ENCODE measurements around the gene SAMD3. TPM values are rescaled to one million over a fixed set of nuclear protein-coding genes. Genes with fewer than 3 reads are reported as not detected.
"Not testable (repeated sequence)": the region's sequence is repeated elsewhere in the genome, so short reads cannot be mapped to it uniquely, and the experiment has no call there.

Gene SAMD3
- total RNA-seq: under 1 TPM in 1 of 4 donors, not detected in 3; 0.81 TPM
- 1 to 10 TPM; 1.2 to 3.7 (median 3.5) TPM for polyA plus RNA-seq

GRCh38 chr6:130222775-130223174 lies at the start of gene SAMD3:
SAMD3 (minus strand) TSS chr6:130222951; CDS start chr6:130215273, 7,678 bp downstream.
- 56 to 69% methylated on average over 2 of the region's 2 CpGs for WGBS, 2 donors
- Histone ChIP-seq H3K27ac (no peak within 1 kb of the TSS), H3K27me3 (no peaks in the 10 kb centered on the region), H3K4me3 (no peak within 1 kb of the TSS), H3K9me3 (no peaks in the 10 kb centered on the region), H3K4me1 (no peaks in the 10 kb centered on the region), H3K36me3 (no peaks in the 10 kb centered on the region)
- intact Hi-C loops (cut with DNase I): no loop called here
- DNase-seq: no peak
- TF ChIP-seq POLR2AphosphoS5 (IDR thresholded peaks at IDR 0.05): no peak
- TF ChIP-seq EP300 (IDR thresholded peaks at IDR 0.05): no peak
- no peak for TF ChIP-seq POLR2A (IDR thresholded peaks at IDR 0.05)
- no peak for TF ChIP-seq CTCF (IDR thresholded peaks at IDR 0.05)

- intact Hi-C loops (cut with DNase I): no loop called here
- TF ChIP-seq POLR2AphosphoS5 (IDR thresholded peaks at IDR 0.05): no peak
- no peak for TF ChIP-seq EP300 (IDR thresholded peaks at IDR 0.05)
- no peak for TF ChIP-seq CTCF (IDR thresholded peaks at IDR 0.05)
- TF ChIP-seq POLR2A (IDR thresholded peaks at IDR 0.05): no peak
- no peak for DNase-seq
- Histone ChIP-seq H3K4me3 (no peak overlapping the region), H3K36me3 (no peaks in the 10 kb centered on the region), H3K27me3 (no peaks in the 10 kb centered on the region), H3K9me3 (peaks cover 0 to 17% (median 11%) of the 10 kb centered on the region in 4 donors), H3K4me1 (no peaks in the 10 kb centered on the region), H3K27ac (no peak overlapping the region)
- 92 to 94% methylated on average over 3 of the region's 3 CpGs for WGBS, 2 donors
Observed at GRCh38 chr6:130269969-130270635, 47.4 kb upstream of the SAMD3 start.

GRCh38 chr6:130265553-130265952 lies 42.8 kb upstream of the SAMD3 start:
- H3K4me3 ChIP-seq; H3K36me3 ChIP-seq; H3K9me3 ChIP-seq; DNase-seq; intact Hi-C loops (cut with DNase I); H3K27me3 ChIP-seq; H3K27ac ChIP-seq; H3K4me1 ChIP-seq: not testable (repeated sequence)
- 64 to 82% methylated on average over 2 of the region's 2 CpGs for WGBS, 2 donors

- Histone ChIP-seq H3K9me3 (no peaks in the 10 kb centered on the region), H3K36me3 (no peaks in the 10 kb centered on the region), H3K4me1 (no peaks in the 10 kb centered on the region), H3K4me3 (no peak overlapping the region), H3K27me3 (no peaks in the 10 kb centered on the region), H3K27ac (no peak overlapping the region)
- intact Hi-C loops (cut with DNase I): no loop called here
- DNase-seq: no peak
- no peak for TF ChIP-seq CTCF (IDR thresholded peaks at IDR 0.05)
- no peak for TF ChIP-seq POLR2AphosphoS5 (IDR thresholded peaks at IDR 0.05)
- TF ChIP-seq EP300 (IDR thresholded peaks at IDR 0.05): no peak
- TF ChIP-seq POLR2A (IDR thresholded peaks at IDR 0.05): no peak
- WGBS, 2 donors: 58 to 74% methylated on average over 2 of the region's 2 CpGs
Observed at GRCh38 chr6:130262008-130262407, 39.3 kb upstream of the SAMD3 start.

- H3K4me1 ChIP-seq; intact Hi-C loops (cut with DNase I); H3K4me3 ChIP-seq; H3K36me3 ChIP-seq; H3K9me3 ChIP-seq; H3K27ac ChIP-seq; DNase-seq; H3K27me3 ChIP-seq: not testable (repeated sequence)
- 85 to 87% methylated on average over 3 of the region's 3 CpGs for WGBS, 2 donors
Observed at GRCh38 chr6:130261558-130261957, 38.8 kb upstream of the SAMD3 start.

- H3K4me1 ChIP-seq; H3K4me3 ChIP-seq; H3K27ac ChIP-seq; DNase-seq; H3K9me3 ChIP-seq; intact Hi-C loops (cut with DNase I); H3K27me3 ChIP-seq; H3K36me3 ChIP-seq: not testable (repeated sequence)
- 86 to 89% methylated on average over 15 of the region's 15 CpGs for WGBS, 2 donors
Observed at GRCh38 chr6:130260614-130261241, 38.0 kb upstream of the SAMD3 start.

GRCh38 chr6:130260050-130260462 lies 37.3 kb upstream of the SAMD3 start:
- H3K4me3 ChIP-seq; H3K27me3 ChIP-seq; H3K9me3 ChIP-seq; H3K36me3 ChIP-seq; intact Hi-C loops (cut with DNase I); H3K4me1 ChIP-seq; DNase-seq; H3K27ac ChIP-seq: not testable (repeated sequence)
- 59 to 89% methylated on average over 4 of the region's 4 CpGs for WGBS, 2 donors

All from sigmoid colon (tissue), 7 donors.